IPS DF 4.7 (cell line): ENCODE data around the gene HLA-DPB1.
"Not testable (repeated sequence)": the region's sequence is repeated elsewhere in the genome, so short reads cannot be mapped to it uniquely, and the experiment has no call there.

Experiments used
- DNase-seq: peaks from one replicate; pipeline ENCODE4 v3.0.0-alpha.2; 2013; ENCODE audit warnings: low spot score; ENCODE audit errors: extremely low read depth

Gene HLA-DPB1

GRCh38 chr6:33075568-33076405 lies at the start of gene HLA-DPB1:
Gene HLA-DPB1, plus strand, starts transcription at chr6:33075990. Its CDS starts 52 bp downstream, at chr6:33076042.
- no peak for DNase-seq

- no peak for DNase-seq
Measured at GRCh38 chr6:33028220-33028849, 47.5 kb upstream of the HLA-DPB1 start.

- no peak for DNase-seq
Measured at GRCh38 chr6:33029328-33030184, 46.2 kb upstream of the HLA-DPB1 start.

GRCh38 chr6:33030245-33030644 lies 45.5 kb upstream of the HLA-DPB1 start:
- no peak for DNase-seq

GRCh38 chr6:33034554-33034953 lies 41.2 kb upstream of the HLA-DPB1 start:
- DNase-seq, result no peak

GRCh38 chr6:33036535-33036934 lies 39.3 kb upstream of the HLA-DPB1 start:
- no peak for DNase-seq

GRCh38 chr6:33040157-33040556 lies 35.6 kb upstream of the HLA-DPB1 start:
- DNase-seq, result no peak

GRCh38 chr6:33049323-33050013 lies 26.3 kb upstream of the HLA-DPB1 start:
- no peak for DNase-seq

- no peak for DNase-seq
Measured at GRCh38 chr6:33050014-33050810, 25.6 kb upstream of the HLA-DPB1 start.

GRCh38 chr6:33052627-33053026 lies 23.2 kb upstream of the HLA-DPB1 start:
- no peak for DNase-seq

- DNase-seq, result no peak
Measured at GRCh38 chr6:33053230-33053629, 22.6 kb upstream of the HLA-DPB1 start.

- DNase-seq, result no peak
Measured at GRCh38 chr6:33057222-33058150, 18.3 kb upstream of the HLA-DPB1 start.

- DNase-seq, result no peak
Measured at GRCh38 chr6:33061987-33062386, 13.8 kb upstream of the HLA-DPB1 start.

- DNase-seq, result not testable (repeated sequence)
Measured at GRCh38 chr6:33063435-33063834, 12.4 kb upstream of the HLA-DPB1 start.

- DNase-seq, result no peak
Measured at GRCh38 chr6:33064723-33065122, 11.1 kb upstream of the HLA-DPB1 start.

- no peak for DNase-seq
Measured at GRCh38 chr6:33065312-33065711, 10.5 kb upstream of the HLA-DPB1 start.

- no peak for DNase-seq
Measured at GRCh38 chr6:33066917-33067521, 8.8 kb upstream of the HLA-DPB1 start.

GRCh38 chr6:33069021-33069738 lies 6.6 kb upstream of the HLA-DPB1 start:
- no peak for DNase-seq
